H9 (cell line): ENCODE measurements around the gene BACH2. TPM values are rescaled to one million over a fixed set of nuclear protein-coding genes. Genes with fewer than 3 reads are reported as not detected.

Experiments
- DNase-seq: peaks from one replicate; pipeline ENCODE4 v3.0.0-alpha.2; 2017
- H2AFZ ChIP-seq: one replicate; pipeline ENCODE4 v1.6.1; 2013; ENCODE audit warnings: mild to moderate bottlenecking, low read length, control low read depth, moderate library complexity
- H2AK5ac ChIP-seq: 2 replicates; pipeline ENCODE4 v1.6.1; 2013; ENCODE audit warnings: low read length, control low read depth, mixed read lengths; ENCODE audit not compliant: insufficient read length
- H2BK120ac ChIP-seq: one replicate; pipeline ENCODE4 v1.6.1; 2013; ENCODE audit warnings: low read depth, mild to moderate bottlenecking, low read length, control low read depth, inconsistent platforms; ENCODE audit not compliant: poor library complexity, severe bottlenecking
- H2BK12ac ChIP-seq: 2 replicates; pipeline ENCODE4 v1.6.1; 2013; ENCODE audit warnings: low read length, control low read depth, mixed read lengths, low read depth; ENCODE audit not compliant: insufficient read length
- H2BK15ac ChIP-seq: 2 replicates; pipeline ENCODE4 v1.6.1; 2013; ENCODE audit warnings: low read depth, low read length, control low read depth
- H2BK20ac ChIP-seq: one replicate; pipeline ENCODE4 v1.6.1; 2013; ENCODE audit warnings: low read depth, mild to moderate bottlenecking, low read length, control low read depth, inconsistent platforms; ENCODE audit not compliant: poor library complexity, severe bottlenecking
- H2BK5ac ChIP-seq: 2 replicates; pipeline ENCODE4 v1.6.1; 2013; ENCODE audit warnings: low read length, control low read depth, mixed read lengths; ENCODE audit not compliant: insufficient read length
- H3K14ac ChIP-seq: 2 replicates; pipeline ENCODE4 v1.6.1; 2013; ENCODE audit warnings: low read length, control low read depth; ENCODE audit not compliant: insufficient read depth
- H3K18ac ChIP-seq: 2 replicates; pipeline ENCODE4 v1.6.1; 2013; ENCODE audit warnings: low read depth, mild to moderate bottlenecking, mixed read lengths, low read length, control low read depth; ENCODE audit not compliant: insufficient read length
- H3K23ac ChIP-seq: 2 replicates; pipeline ENCODE4 v1.6.1; 2013; ENCODE audit warnings: low read length, control low read depth, mixed read lengths, low read depth; ENCODE audit not compliant: insufficient read length
- H3K23me2 ChIP-seq: 2 replicates; pipeline ENCODE4 v1.6.1; 2013; ENCODE audit warnings: low read depth, mild to moderate bottlenecking, mixed read lengths, low read length, control low read depth; ENCODE audit not compliant: insufficient read length, poor library complexity, severe bottlenecking
- H3K27ac ChIP-seq: 2 replicates; pipeline ENCODE4 v1.5.1; 2013; ENCODE audit warnings: low read length, control low read depth, mixed read lengths, low read depth; ENCODE audit not compliant: insufficient read length
- H3K27me3 ChIP-seq: 2 replicates; pipeline ENCODE4 v1.6.1; 2013; ENCODE audit warnings: low read length, control low read depth, inconsistent platforms; ENCODE audit not compliant: insufficient read depth
- H3K4ac ChIP-seq: 2 replicates; pipeline ENCODE4 v1.6.1; 2013; ENCODE audit warnings: low read depth, mild to moderate bottlenecking, control low read depth, inconsistent platforms, low read length, moderate library complexity
- H3K4me1 ChIP-seq: 2 replicates; pipeline ENCODE4 v1.6.1; 2013; ENCODE audit warnings: low read length, control low read depth, inconsistent platforms; ENCODE audit not compliant: insufficient read depth
- H3K4me2 ChIP-seq: 2 replicates; pipeline ENCODE4 v1.6.1; 2013; ENCODE audit warnings: low read length, control low read depth, mixed read lengths; ENCODE audit not compliant: insufficient read length, insufficient read depth
- H3K56ac ChIP-seq: 2 replicates; pipeline ENCODE4 v1.6.1; 2013; ENCODE audit warnings: low read depth, mild to moderate bottlenecking, mixed read lengths, low read length, control low read depth; ENCODE audit not compliant: insufficient read length
- H3K79me1 ChIP-seq: 2 replicates; pipeline ENCODE4 v1.6.1; 2013; ENCODE audit warnings: low read depth, mild to moderate bottlenecking, moderate library complexity, low read length, control low read depth, inconsistent platforms; ENCODE audit not compliant: insufficient read depth, poor library complexity, severe bottlenecking
- H3K79me2 ChIP-seq: 2 replicates; pipeline ENCODE4 v1.6.1; 2013; ENCODE audit warnings: low read length, control low read depth, inconsistent platforms; ENCODE audit not compliant: insufficient read depth
- H3K9ac ChIP-seq: 2 replicates; pipeline ENCODE4 v1.6.1; 2013; ENCODE audit warnings: low read length, control low read depth, mixed read lengths; ENCODE audit not compliant: insufficient read length; ENCODE audit errors: extremely low read depth
- H3K9me3 ChIP-seq: one replicate; pipeline ENCODE4 v1.6.1; 2013; ENCODE audit warnings: low read depth, low read length, inconsistent platforms; ENCODE audit not compliant: control insufficient read depth
- H3T11ph ChIP-seq: one replicate; pipeline ENCODE4 v1.6.1; 2013; ENCODE audit warnings: mild to moderate bottlenecking, low read length, control low read depth, inconsistent platforms
- H4K20me1 ChIP-seq: one replicate; pipeline ENCODE4 v1.6.1; 2013; ENCODE audit not compliant: control insufficient read depth, insufficient read length, insufficient read depth
- H4K5ac ChIP-seq: 2 replicates; pipeline ENCODE4 v1.6.1; 2013; ENCODE audit warnings: low read depth, mild to moderate bottlenecking, mixed read lengths, low read length, control low read depth; ENCODE audit not compliant: insufficient read length
- H4K8ac ChIP-seq: replicated peaks from 2 replicates; pipeline ENCODE4 v1.6.1; 2013; ENCODE audit warnings: low read length, control low read depth, mixed read lengths, low read depth; ENCODE audit not compliant: insufficient read length
- H4K91ac ChIP-seq: 2 replicates; pipeline ENCODE4 v1.6.1; 2013; ENCODE audit warnings: low read depth, mild to moderate bottlenecking, moderate library complexity, mixed read lengths, low read length, control low read depth; ENCODE audit not compliant: insufficient read length
- H3K27ac Mint-ChIP-seq, 3 experiments: 2 replicates in 2 of 3; 3 replicates in 1 of 3; pipeline ENCODE4 v1.8.0; 2020 to 2021; ENCODE audit warnings: mixed read lengths in 3 of 3, mild to moderate bottlenecking in 1 of 3, moderate library complexity in 1 of 3
- H3K27me3 Mint-ChIP-seq: 2 replicates; pipeline ENCODE4 v1.8.0; 2021; ENCODE audit warnings: low read depth, mild to moderate bottlenecking, moderate library complexity, mixed read lengths
- H3K36me3 Mint-ChIP-seq, 3 experiments: 2 replicates in 2 of 3; 3 replicates in 1 of 3; pipeline ENCODE4 v1.8.0; 2020 to 2021; ENCODE audit warnings: low read depth in 3 of 3, mixed read lengths in 3 of 3; ENCODE audit not compliant: insufficient read depth in 1 of 3
- H3K4me1 Mint-ChIP-seq, 2 experiments: 2 replicates each; pipeline ENCODE4 v1.8.0; 2020; ENCODE audit warnings: mixed read lengths in 2 of 2
- H3K4me3 Mint-ChIP-seq, 2 experiments: 2 replicates in 1 of 2; 3 replicates in 1 of 2; pipeline ENCODE4 v1.8.0; 2020 to 2021; ENCODE audit warnings: mild to moderate bottlenecking in 2 of 2, mixed read lengths in 2 of 2, moderate library complexity in 1 of 2
- H3K9me3 Mint-ChIP-seq, 2 experiments: 2 replicates in 1 of 2; 3 replicates in 1 of 2; pipeline ENCODE4 v1.8.0; 2020; ENCODE audit warnings: mild to moderate bottlenecking in 2 of 2, mixed read lengths in 2 of 2, moderate library complexity in 1 of 2
- WGBS: extraction: QIAGEN DNeasy Blood & Tissue Kit; methylation state at CpG from one replicate; pipeline ENCODE4 v1.1.7; 2013; ENCODE audit warnings: missing lambda C conversion rate, low lambda C conversion rate, mixed read lengths; ENCODE audit not compliant: insufficient read length; ENCODE audit errors: extremely low coverage; 5-methylcytosine and 5-hydroxymethylcytosine counted together
- total RNA-seq: library from RNA; stranded (reverse); gene quantifications from 2 replicates; pipeline ENCODE4 v1.2.1, GENCODE V29; 2021
- TF ChIP-seq, protein P1 (sequence below): fragments of 200-600 bp; sonication (generic); conservative IDR thresholded peaks from 3 replicates; pipeline ENCODE4 v1.8.0; 2021; ENCODE audit warnings: antibody characterized with exemption, mild to moderate bottlenecking

Gene BACH2
- total RNA-seq, 1 experiment from 2014 or later = 2.0 TPM

DNA sequence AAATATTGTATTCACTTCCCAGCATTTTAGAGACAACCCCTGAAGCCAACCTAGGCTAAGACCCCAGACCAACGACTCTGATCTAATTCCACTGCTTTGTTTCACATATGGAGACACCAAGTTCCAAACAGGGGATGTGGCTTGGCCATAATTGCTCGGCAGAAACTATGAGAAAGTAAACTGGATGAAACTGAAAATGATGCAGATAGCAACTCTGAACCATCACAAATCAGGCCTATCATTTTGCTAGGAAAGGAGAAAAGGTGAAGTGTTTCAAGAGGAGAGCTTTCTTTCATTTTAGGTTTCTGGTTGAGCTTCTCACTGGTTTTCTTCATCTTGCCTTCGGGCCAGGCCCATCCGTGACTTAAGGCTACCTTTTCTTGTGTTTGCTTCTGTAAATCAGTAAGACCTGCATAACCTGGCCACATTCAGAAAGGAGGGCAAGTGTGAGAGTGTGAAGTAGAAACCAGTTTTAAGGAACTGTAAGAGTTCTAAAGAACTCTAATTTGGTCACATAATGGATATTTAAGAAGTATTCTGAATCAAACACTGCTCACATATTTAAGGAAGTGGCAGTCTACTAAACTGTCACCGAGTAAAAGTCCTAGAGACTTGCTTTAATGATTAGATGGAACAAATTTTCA, 105.8 kb downstream of the BACH2 start:
- Mint-ChIP-seq H3K4me3 (no peak overlapping the region), H3K9me3 (no peaks in the 10 kb centered on the region), H3K4me1 (peaks cover 13 to 14% of the 10 kb centered on the region in 2 experiments), H3K27me3 (no peaks in the 10 kb centered on the region), H3K27ac (no peak overlapping the region), H3K36me3 (no peaks in the 10 kb centered on the region; a peak in 1 of 7 replicates)
- Histone ChIP-seq H2BK20ac (no peak overlapping the region), H3K23ac (no peak overlapping the region), H3K56ac (no peak overlapping the region), H3K18ac (no peak overlapping the region), H3K9me3 (no peaks in the 10 kb centered on the region), H3T11ph (no peak overlapping the region), H3K4me1 (no peaks in the 10 kb centered on the region), H3K27ac (no peak overlapping the region), H2BK12ac (no peak overlapping the region), H2AFZ (no peak overlapping the region), H4K8ac (no peak overlapping the region), H3K4ac (no peak overlapping the region), H3K79me1 (no peaks in the 10 kb centered on the region), H4K20me1 (no peaks in the 10 kb centered on the region), H2BK15ac (no peak overlapping the region), H3K27me3 (no peaks in the 10 kb centered on the region), H3K9ac (no peak overlapping the region), H2AK5ac (no peak overlapping the region), H4K5ac (no peak overlapping the region), H3K79me2 (no peaks in the 10 kb centered on the region), H2BK5ac (no peak overlapping the region), H3K14ac (no peak overlapping the region), H2BK120ac (no peak overlapping the region), H4K91ac (no peak overlapping the region), H3K23me2 (no peaks in the 10 kb centered on the region), H3K4me2 (no peak overlapping the region)
- no CpG with 5 or more reads among the region's 5 CpGs for WGBS
- DNase-seq = no peak
- TF ChIP-seq, protein P1, sequence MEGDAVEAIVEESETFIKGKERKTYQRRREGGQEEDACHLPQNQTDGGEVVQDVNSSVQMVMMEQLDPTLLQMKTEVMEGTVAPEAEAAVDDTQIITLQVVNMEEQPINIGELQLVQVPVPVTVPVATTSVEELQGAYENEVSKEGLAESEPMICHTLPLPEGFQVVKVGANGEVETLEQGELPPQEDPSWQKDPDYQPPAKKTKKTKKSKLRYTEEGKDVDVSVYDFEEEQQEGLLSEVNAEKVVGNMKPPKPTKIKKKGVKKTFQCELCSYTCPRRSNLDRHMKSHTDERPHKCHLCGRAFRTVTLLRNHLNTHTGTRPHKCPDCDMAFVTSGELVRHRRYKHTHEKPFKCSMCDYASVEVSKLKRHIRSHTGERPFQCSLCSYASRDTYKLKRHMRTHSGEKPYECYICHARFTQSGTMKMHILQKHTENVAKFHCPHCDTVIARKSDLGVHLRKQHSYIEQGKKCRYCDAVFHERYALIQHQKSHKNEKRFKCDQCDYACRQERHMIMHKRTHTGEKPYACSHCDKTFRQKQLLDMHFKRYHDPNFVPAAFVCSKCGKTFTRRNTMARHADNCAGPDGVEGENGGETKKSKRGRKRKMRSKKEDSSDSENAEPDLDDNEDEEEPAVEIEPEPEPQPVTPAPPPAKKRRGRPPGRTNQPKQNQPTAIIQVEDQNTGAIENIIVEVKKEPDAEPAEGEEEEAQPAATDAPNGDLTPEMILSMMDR = no peak
